Measurements from ENCODE around the gene AUTS2. TPM values are rescaled to one million over a fixed set of nuclear protein-coding genes. Genes with fewer than 3 reads are reported as not detected.

The AUTS2 gene
- total RNA-seq, 1 experiment from 2014 or later, result 2.5 TPM

DNA sequence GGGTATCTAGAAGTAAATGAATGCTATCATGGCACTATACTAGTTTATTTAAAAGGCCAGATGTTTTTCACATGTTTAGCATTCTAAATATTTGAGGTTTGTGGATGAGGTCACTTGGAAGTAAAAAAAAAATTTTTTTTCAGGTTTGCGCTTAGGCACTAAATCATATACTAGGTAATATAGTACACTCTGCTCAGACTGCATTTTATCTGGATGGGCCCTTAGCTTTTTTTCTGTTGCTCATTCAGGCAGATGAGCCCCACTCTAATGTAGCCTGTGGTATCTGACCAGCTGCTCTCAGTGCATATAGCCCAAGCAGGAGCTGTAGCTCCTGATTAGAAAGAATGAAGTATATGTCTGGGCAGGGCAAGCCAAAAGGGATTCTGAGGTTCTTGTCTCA is 210.1 kb downstream of the AUTS2 start:
- no TSS peak for BruUV-seq (replicated peaks)
- DNase-seq (ENCODE audit: low read depth, low spot score) (no peak), ATAC-seq (no peak)
- ChIA-PET CTCF (no interaction called here), POLR2A (no interaction called here)
- Histone ChIP-seq H3K4me3 (ENCODE audit: low read depth in 2 of 2, low read length in 2 of 2) (no peak overlapping the region), H3K4me1 (ENCODE audit: control insufficient read depth, insufficient read depth, low read length) (no peaks in the 10 kb centered on the region), H3K27me3 (ENCODE audit: control insufficient read depth, insufficient read depth, low read length) (no peaks in the 10 kb centered on the region), H3K27ac (ENCODE audit: low read length) (no peak overlapping the region), H3K9me3 (ENCODE audit: control insufficient read depth, insufficient read depth, low read depth, low read length) (no peaks in the 10 kb centered on the region), H3K36me3 (ENCODE audit: control insufficient read depth, insufficient read depth, low read length) (no peaks in the 10 kb centered on the region)
- TF ChIP-seq, protein P1, sequence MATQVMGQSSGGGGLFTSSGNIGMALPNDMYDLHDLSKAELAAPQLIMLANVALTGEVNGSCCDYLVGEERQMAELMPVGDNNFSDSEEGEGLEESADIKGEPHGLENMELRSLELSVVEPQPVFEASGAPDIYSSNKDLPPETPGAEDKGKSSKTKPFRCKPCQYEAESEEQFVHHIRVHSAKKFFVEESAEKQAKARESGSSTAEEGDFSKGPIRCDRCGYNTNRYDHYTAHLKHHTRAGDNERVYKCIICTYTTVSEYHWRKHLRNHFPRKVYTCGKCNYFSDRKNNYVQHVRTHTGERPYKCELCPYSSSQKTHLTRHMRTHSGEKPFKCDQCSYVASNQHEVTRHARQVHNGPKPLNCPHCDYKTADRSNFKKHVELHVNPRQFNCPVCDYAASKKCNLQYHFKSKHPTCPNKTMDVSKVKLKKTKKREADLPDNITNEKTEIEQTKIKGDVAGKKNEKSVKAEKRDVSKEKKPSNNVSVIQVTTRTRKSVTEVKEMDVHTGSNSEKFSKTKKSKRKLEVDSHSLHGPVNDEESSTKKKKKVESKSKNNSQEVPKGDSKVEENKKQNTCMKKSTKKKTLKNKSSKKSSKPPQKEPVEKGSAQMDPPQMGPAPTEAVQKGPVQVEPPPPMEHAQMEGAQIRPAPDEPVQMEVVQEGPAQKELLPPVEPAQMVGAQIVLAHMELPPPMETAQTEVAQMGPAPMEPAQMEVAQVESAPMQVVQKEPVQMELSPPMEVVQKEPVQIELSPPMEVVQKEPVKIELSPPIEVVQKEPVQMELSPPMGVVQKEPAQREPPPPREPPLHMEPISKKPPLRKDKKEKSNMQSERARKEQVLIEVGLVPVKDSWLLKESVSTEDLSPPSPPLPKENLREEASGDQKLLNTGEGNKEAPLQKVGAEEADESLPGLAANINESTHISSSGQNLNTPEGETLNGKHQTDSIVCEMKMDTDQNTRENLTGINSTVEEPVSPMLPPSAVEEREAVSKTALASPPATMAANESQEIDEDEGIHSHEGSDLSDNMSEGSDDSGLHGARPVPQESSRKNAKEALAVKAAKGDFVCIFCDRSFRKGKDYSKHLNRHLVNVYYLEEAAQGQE (IDR thresholded peaks at IDR 0.05; ENCODE audit: insufficient read depth in 1 of 2, low read depth in 2 of 2, low read length in 1 of 2), result no peak
- TF ChIP-seq TCF7L2 (IDR thresholded peaks at IDR 0.05; ENCODE audit: low read depth, low read length) (no peak), POLR2AphosphoS5 (IDR thresholded peaks at IDR 0.05; ENCODE audit: low read depth, low read length) (no peak)
- TF ChIP-seq, protein P2, sequence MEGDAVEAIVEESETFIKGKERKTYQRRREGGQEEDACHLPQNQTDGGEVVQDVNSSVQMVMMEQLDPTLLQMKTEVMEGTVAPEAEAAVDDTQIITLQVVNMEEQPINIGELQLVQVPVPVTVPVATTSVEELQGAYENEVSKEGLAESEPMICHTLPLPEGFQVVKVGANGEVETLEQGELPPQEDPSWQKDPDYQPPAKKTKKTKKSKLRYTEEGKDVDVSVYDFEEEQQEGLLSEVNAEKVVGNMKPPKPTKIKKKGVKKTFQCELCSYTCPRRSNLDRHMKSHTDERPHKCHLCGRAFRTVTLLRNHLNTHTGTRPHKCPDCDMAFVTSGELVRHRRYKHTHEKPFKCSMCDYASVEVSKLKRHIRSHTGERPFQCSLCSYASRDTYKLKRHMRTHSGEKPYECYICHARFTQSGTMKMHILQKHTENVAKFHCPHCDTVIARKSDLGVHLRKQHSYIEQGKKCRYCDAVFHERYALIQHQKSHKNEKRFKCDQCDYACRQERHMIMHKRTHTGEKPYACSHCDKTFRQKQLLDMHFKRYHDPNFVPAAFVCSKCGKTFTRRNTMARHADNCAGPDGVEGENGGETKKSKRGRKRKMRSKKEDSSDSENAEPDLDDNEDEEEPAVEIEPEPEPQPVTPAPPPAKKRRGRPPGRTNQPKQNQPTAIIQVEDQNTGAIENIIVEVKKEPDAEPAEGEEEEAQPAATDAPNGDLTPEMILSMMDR (IDR thresholded peaks at IDR 0.05), result no peak
- in situ Hi-C loops (cut with HindIII; ENCODE audit: low pct_unique_long_range_greater_than_20kb, low sequenced_read_pairs) (no loop called here), intact Hi-C loops (cut with micrococcal nuclease; ENCODE audit: unreplicated experiment) (no loop called here)

DNA sequence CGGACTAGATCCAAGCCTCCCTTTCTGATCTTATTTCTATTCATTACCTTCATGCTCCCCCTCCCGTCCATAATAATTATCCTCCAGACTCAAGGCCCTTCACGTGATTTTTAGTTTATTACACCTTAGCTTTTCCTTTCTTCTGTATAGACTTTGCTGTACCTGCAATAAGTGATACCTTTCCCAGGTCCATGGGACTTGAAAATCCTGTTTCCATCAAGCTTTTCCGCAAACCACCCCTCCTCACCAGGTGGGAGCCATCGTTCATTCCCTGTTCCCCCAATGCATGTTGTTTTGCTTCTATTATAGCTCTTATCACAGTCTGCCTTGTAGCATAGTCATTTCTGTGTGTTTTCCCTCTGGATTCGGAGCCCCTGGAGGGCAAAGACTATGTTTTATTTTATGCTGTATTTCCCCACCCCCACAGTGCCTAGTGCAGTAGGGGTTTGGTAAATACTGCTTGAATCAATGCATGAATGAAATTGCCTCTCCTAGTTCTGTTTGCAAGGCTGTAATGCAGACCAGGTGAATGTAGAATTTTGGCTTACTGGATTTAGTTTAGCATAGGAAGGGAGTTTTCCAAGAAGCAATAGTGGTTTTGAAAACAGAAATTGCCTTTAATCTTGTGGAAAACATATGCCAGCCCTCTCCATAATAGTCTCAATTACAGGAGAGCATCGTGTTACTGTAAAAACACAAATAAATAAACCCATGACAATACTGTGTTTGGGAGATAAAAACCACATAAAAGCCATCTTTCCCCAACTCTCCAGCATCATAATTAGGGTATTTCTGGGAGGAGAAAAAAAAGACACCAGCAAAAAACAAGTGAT is 213.4 kb downstream of the AUTS2 start:
- no peak overlapping the region for H3K27ac ChIP-seq (ENCODE audit: low read length)
- H3K27me3 ChIP-seq (ENCODE audit: control insufficient read depth, insufficient read depth, low read length), result no peaks in the 10 kb centered on the region
- DNase-seq (ENCODE audit: low read depth, low spot score) (no peak), ATAC-seq (no peak)
- in situ Hi-C loops (cut with HindIII; ENCODE audit: low pct_unique_long_range_greater_than_20kb, low sequenced_read_pairs) (no loop called here), intact Hi-C loops (cut with micrococcal nuclease; ENCODE audit: unreplicated experiment) (no loop called here)
- no TSS peak for BruUV-seq (replicated peaks)
- H3K9me3 ChIP-seq (ENCODE audit: control insufficient read depth, insufficient read depth, low read depth, low read length), result no peaks in the 10 kb centered on the region
- ChIA-PET POLR2A (no interaction called here), CTCF (no interaction called here)
- TF ChIP-seq, protein P2 (IDR thresholded peaks at IDR 0.05), result no peak
- no peak for TF ChIP-seq SIN3A (IDR thresholded peaks at IDR 0.05; ENCODE audit: borderline replicate concordance, insufficient read depth, low read depth, low read length)
- TF ChIP-seq POLR2AphosphoS5 (IDR thresholded peaks at IDR 0.05; ENCODE audit: low read depth, low read length), result no peak
- no peak for TF ChIP-seq TCF7L2 (IDR thresholded peaks at IDR 0.05; ENCODE audit: low read depth, low read length)
- TF ChIP-seq, protein P1 (IDR thresholded peaks at IDR 0.05; ENCODE audit: insufficient read depth in 1 of 2, low read depth in 2 of 2, low read length in 1 of 2), result no peak
- H3K4me3 ChIP-seq (ENCODE audit: low read depth in 2 of 2, low read length in 2 of 2), result no peak overlapping the region
- no peaks in the 10 kb centered on the region for H3K36me3 ChIP-seq (ENCODE audit: control insufficient read depth, insufficient read depth, low read length)
- H3K4me1 ChIP-seq (ENCODE audit: control insufficient read depth, insufficient read depth, low read length), result no peaks in the 10 kb centered on the region

Data from Panc1 (cell line).